ENCODE results near the gene ZNF141.

DNA sequence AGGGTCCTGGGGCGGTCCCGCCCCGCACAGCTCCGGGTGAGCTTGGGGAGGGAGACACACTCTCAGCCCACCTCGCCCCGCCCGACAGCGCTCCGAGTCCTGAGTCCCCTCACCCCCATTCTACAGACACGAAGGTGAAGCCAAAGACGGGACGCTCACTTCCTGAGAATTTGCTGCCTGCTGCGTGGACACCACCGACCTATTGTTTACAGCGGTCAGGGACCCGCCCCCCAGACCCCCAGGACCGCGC lies 796 bp upstream of the ZNF141 start:
- no peak for TF ChIP-seq CTCF (IDR thresholded peaks at IDR 0.05)
- TF ChIP-seq POLR2A (IDR thresholded peaks at IDR 0.05), result no peak
